ENCODE results near the gene SMAD6.

Gene SMAD6

DNA sequence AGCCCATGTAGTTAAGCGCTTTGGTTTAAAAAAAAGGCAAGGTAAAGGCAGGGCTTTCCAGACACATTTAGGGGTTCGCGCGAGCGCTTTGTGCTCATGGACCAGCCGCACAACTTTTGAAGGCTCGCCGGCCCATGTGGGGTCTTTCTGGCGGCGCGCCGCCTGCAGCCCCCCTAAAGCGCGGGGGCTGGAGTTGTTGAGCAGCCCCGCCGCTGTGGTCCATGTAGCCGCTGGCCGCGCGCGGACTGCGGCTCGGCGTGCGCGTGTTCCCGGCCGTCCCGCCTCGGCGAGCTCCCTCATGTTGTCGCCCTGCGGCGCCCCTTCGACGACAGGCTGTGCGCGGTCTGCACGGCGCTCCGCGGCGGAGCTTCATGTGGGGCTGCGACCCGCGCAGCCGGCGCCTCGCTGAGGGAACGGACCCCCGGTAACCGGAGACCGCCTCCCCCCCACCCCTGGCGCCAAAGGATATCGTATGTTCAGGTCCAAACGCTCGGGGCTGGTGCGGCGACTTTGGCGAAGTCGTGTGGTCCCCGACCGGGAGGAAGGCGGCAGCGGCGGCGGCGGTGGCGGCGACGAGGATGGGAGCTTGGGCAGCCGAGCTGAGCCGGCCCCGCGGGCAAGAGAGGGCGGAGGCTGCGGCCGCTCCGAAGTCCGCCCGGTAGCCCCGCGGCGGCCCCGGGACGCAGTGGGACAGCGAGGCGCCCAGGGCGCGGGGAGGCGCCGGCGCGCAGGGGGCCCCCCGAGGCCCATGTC lies 927 bp downstream of the SMAD6 start:
- DNase-seq (ENCODE audit: low read depth in 1 of 2, low spot score in 1 of 2), result peak in 1 of 2 donors; percentile 6

- DNase-seq (ENCODE audit: low read depth in 1 of 2, low spot score in 1 of 2), result no peak
These were observed 1.5 kb downstream of the SMAD6 start for GRCh38 chr15:66703540-66703941.

DNA sequence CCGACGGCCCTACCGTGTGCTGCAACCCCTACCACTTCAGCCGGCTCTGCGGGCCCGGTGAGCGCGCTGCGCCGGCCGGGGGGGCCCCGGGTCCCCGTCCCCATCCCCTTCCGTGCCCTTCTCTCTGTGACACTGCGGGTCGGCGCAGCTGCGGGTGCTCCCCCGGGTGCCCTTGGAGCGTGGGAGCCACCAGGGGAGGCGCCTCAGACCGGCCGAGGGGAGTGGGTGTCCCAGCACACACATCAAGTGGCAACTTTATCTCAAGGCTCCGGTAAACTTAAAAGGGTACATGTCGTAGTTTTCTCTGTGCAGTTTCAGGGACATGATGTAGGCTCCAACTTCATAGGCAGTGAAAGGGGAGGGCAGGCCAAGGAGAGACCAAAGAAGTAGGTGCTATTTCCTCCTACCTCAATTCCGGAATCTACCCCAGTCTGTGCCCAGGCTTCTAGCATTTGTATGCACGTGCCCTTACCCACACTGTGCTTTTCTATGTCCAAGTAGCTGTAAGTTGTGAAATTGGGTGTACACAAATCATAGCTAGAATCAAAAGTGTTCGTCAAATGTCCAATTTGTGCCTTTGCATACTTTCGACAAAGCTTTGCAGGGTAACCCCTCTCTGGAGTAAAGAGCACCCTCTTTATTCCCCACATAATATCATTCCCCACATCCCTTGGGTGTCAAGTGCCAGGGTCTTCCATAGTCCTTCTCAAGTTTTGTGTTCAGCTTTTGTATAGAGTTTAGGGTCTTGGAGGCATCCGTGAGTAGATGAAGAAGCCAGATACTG lies 2.2 kb downstream of the SMAD6 start:
- no peak for DNase-seq (ENCODE audit: low read depth in 1 of 2, low spot score in 1 of 2)

- no peak for DNase-seq (ENCODE audit: low read depth in 1 of 2, low spot score in 1 of 2)
These were observed 2.7 kb downstream of the SMAD6 start for GRCh38 chr15:66704803-66705153.

GRCh38 chr15:66705277-66706146 lies 3.5 kb downstream of the SMAD6 start:
- no peak for DNase-seq (ENCODE audit: low read depth in 1 of 2, low spot score in 1 of 2)

GRCh38 chr15:66706225-66706732 lies 4.2 kb downstream of the SMAD6 start:
- no peak for DNase-seq (ENCODE audit: low read depth in 1 of 2, low spot score in 1 of 2)

DNA sequence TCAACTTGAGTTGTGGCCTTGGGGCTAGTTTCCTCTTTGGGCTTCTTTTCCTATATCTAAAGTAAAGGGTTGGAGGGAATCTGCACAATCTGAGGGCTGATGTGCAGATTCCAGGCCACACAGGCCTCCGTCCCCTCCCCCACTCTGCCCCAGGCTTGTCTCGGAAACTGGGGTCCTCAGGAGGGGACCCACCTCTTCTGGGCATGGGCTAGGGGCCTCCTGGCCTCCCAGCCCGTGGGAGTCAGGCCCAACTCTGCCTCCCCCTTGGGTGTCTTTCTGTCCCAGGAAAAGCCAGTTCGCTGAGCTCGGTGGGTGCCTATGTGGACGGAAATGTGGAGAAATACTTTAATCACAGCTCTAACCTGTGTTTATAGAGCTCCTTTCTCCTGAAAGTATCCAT lies 4.8 kb downstream of the SMAD6 start:
- no peak for DNase-seq (ENCODE audit: low read depth in 1 of 2, low spot score in 1 of 2)

GRCh38 chr15:66707310-66708082 lies 5.5 kb downstream of the SMAD6 start:
- no peak for DNase-seq (ENCODE audit: low read depth in 1 of 2, low spot score in 1 of 2)

DNA sequence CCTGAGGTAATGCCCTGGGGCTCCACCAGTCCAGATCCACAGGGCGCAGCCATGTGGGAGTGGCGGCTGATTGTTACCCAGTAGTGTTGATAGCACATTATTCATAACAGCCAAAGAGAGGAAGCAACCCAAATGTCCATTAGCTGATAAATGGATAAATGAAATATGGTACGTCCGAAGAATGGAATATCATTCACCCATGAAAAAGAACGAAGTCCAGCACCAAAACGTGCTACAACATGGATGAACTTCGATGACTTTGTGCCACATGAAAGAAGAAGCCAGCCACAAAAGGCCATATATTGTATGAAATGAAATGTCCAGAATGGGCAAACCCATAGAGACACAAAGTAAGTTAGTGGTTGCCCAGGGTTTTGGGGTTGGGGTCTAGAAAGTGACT lies 6.4 kb downstream of the SMAD6 start:
- DNase-seq (ENCODE audit: low read depth in 1 of 2, low spot score in 1 of 2), result no peak

- no peak for DNase-seq (ENCODE audit: low read depth in 1 of 2, low spot score in 1 of 2)
These were observed 7.8 kb downstream of the SMAD6 start for GRCh38 chr15:66709884-66710283.

DNA sequence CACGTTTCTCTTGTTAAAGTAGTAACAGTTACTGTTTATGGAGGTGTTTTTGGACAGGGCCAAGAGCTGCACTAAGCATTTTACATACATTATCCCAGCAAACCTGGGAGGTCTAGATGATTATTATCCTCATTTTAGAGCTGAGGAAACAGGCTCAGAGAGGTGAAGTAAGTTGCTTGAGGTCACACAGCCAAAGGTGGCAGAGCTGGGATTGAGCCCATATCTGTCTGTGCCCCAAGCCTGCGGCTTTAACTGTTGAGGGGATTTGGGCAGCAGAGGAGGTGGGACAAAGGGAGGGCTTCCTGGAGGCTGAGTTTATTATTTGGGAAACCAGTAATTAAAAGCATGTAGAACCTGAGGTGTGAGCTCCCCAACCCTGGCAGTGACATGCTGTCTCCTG lies 9.2 kb downstream of the SMAD6 start:
- no peak for DNase-seq (ENCODE audit: low read depth in 1 of 2, low spot score in 1 of 2)

GRCh38 chr15:66711862-66712261 lies 9.8 kb downstream of the SMAD6 start:
- no peak for DNase-seq (ENCODE audit: low read depth in 1 of 2, low spot score in 1 of 2)

DNA sequence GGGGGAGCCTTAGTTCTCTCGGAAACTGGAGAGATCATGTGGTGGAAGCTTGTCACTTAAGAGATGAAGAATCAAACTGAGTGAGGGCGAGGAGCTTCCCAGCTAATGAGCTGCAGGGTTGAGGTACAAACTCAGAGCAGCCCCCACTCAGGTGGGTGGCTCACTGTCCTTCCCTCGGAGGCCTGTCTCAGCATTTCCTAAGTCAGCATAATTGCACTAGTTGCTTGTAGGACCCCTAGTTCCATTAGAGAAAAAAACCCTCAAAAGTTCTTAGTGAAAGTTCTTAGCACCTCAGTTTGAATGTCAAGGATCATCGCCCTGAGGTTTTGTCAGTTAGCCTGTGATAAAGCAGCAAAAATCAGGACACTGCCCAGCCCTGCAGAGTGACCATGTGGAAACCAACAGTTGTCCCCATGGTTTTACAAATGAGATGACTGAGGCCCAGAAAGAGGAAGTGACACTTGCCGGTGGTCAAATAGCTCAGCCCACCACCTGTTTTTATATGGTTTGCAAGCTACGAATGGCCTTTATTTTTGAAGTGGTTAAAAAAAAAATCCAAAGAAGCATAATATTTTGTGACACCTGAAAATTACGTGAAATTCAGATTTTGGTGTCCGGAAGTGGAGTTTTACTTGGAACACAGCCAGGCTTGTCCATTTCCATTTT lies 11.9 kb downstream of the SMAD6 start:
- no peak for DNase-seq (ENCODE audit: low read depth in 1 of 2, low spot score in 1 of 2)

DNA sequence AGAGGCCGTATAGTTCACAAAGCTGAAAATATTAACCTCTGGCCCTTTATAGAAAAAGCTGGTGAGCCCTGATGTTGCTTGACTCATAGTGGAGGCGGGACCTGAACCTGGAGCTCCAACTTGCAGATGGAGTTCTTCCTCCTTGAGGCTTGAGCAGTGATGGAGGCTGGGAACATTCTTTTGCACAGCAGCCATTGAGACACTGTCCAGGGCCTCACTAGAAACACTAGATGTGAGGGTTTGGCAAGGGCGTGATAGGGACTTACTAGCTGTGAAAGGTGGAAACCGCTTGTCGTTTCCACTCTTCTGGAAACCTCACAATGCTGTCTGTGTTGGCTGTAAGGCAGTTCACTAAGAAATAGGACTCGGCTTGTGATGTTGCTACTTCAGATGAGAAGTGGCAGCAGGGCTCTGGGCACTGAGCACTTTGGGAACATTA lies 12.5 kb downstream of the SMAD6 start:
- DNase-seq (ENCODE audit: low read depth in 1 of 2, low spot score in 1 of 2), result no peak

GRCh38 chr15:66715181-66715624 lies 13.2 kb downstream of the SMAD6 start:
- no peak for DNase-seq (ENCODE audit: low read depth in 1 of 2, low spot score in 1 of 2)

DNA sequence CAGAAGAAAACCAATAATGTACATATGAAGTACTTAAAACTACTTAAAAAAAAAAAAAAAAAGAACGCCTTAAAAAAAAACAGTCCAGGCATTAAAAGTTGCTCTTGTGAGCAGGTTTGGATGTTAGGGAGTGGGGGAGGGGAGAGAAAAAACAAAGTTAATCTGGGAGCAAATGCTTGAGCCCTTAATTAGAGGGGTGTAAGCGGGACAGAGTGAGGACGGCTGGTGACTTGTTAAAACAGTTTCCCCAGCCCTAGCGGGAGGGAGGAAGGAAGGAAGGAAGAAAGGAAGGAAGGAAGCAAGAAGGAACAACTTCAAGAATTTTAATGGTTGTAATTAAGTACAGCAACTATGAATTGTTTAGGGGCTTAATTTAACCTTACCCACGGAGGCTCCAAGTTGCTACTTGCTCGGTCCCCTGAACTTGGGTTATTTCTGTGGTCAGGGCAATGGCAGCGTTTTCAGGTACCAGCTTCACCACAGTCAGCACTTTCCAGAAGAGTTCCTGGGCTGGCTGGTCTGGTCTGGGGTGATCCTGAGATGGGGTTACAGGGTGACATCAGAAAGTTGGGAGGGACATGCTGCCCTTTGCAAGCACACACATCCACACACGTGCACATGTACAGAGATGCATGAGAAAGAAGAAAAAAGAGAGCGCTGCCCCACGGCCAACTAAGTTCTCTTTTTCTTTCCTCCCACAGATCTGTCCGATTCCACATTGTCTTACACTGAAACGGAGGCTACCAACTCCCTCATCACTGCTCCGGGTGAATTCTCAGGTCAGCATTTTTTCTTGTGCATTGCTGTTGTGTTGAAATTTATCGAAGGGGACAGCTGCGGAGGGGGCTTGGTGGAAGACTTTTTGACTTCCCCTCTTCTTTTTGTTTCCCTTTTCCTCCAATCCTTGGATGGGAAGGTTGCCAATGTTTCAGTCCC lies 14.0 kb downstream of the SMAD6 start:
- no peak for DNase-seq (ENCODE audit: low read depth in 1 of 2, low spot score in 1 of 2)

DNA sequence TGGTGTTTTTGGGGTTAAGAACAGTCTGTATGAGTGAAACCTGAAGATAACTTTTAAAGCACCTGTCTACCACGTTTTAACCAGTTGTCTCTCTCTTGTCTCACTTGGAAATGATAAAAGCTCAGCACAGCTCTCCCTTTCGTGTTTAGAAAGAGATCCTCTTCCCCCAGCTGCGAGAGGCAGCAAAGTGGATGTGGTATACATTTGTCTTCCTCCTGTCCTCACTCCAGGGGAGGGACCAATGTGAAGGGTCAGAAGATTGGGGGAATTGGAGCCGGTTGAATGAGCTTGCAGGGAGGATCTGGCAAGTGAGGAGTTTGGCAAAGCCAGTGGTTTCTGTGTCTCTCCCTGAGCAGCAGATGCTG lies 14.6 kb downstream of the SMAD6 start:
- no peak for DNase-seq (ENCODE audit: low read depth in 1 of 2, low spot score in 1 of 2)

GRCh38 chr15:66718220-66718988 lies 16.4 kb downstream of the SMAD6 start:
- no peak for DNase-seq (ENCODE audit: low read depth in 1 of 2, low spot score in 1 of 2)

All from activated CD4-positive, alpha-beta T cell treated with anti-CD3 and anti-CD28 coated beads, Interleukin-2, amount 50 U/mL, for 24 hours (primary cell).